Measurements from ENCODE around the gene ATRN.
A peak's percentile ranks its signal among the peaks of the same experiment; 100 is the strongest.

ATRN gene

GRCh38 chr20:3687655-3688054, 216.8 kb downstream of the ATRN start:
- Histone ChIP-seq H3K27me3 (ENCODE audit: insufficient read depth, low read length) (no peaks in the 10 kb centered on the region), H3K9me3 (ENCODE audit: insufficient read depth, low read depth, low read length) (no peaks in the 10 kb centered on the region), H2AFZ (ENCODE audit: insufficient read depth, low read length, poor library complexity) (no peak overlapping the region), H3K9ac (ENCODE audit: low read length) (no peak overlapping the region), H3K4me3 (ENCODE audit: low read depth, low read length) (no peak overlapping the region), H2AK5ac (ENCODE audit: low read length) (no peak overlapping the region), H4K91ac (ENCODE audit: low read depth, low read length) (no peak overlapping the region), H4K12ac (ENCODE audit: low read depth, low read length) (no peak overlapping the region), H3K23ac (ENCODE audit: low read length) (no peak overlapping the region), H3K79me2 (ENCODE audit: control insufficient read depth, insufficient read depth, low read length, poor library complexity) (no peaks in the 10 kb centered on the region), H3K36me3 (ENCODE audit: control insufficient read depth in 1 of 2, insufficient read depth in 2 of 2, low read length in 2 of 2) (no peaks in the 10 kb centered on the region), H3K4me1 (ENCODE audit: control insufficient read depth in 1 of 2, insufficient read depth in 2 of 2, low read length in 2 of 2) (no peaks in the 10 kb centered on the region), H2BK120ac (ENCODE audit: insufficient read depth, low read length, poor library complexity) (no peak overlapping the region), H3K18ac (ENCODE audit: low read length) (no peak overlapping the region), H3K27ac (ENCODE audit: low read depth, low read length) (no peak overlapping the region), H2BK5ac (ENCODE audit: low read depth, low read length, poor library complexity) (no peak overlapping the region), H4K8ac (ENCODE audit: low read depth, low read length) (no peak overlapping the region), H3K4me2 (ENCODE audit: low read length) (no peak overlapping the region), H2BK12ac (ENCODE audit: low read length) (no peak overlapping the region), H3K4ac (ENCODE audit: low read depth, low read length) (no peak overlapping the region), H3K14ac (ENCODE audit: low read length) (no peak overlapping the region), H3K79me1 (ENCODE audit: low read length) (no peaks in the 10 kb centered on the region)
- WGBS (ENCODE audit: extremely low coverage, insufficient coverage, insufficient read length) = no CpG with 5 or more reads among the region's 2 CpGs
- DNase-seq = peak in 1 of 2 donors; percentile 44

- Histone ChIP-seq H3K27ac (ENCODE audit: low read depth, low read length) (no peak overlapping the region), H4K8ac (ENCODE audit: low read depth, low read length) (no peak overlapping the region), H3K4me1 (ENCODE audit: control insufficient read depth in 1 of 2, insufficient read depth in 2 of 2, low read length in 2 of 2) (no peaks in the 10 kb centered on the region), H2BK120ac (ENCODE audit: insufficient read depth, low read length, poor library complexity) (no peak overlapping the region), H3K79me2 (ENCODE audit: control insufficient read depth, insufficient read depth, low read length, poor library complexity) (no peaks in the 10 kb centered on the region), H3K18ac (ENCODE audit: low read length) (no peak overlapping the region), H2AFZ (ENCODE audit: insufficient read depth, low read length, poor library complexity) (no peak overlapping the region), H2BK5ac (ENCODE audit: low read depth, low read length, poor library complexity) (no peak overlapping the region), H3K4ac (ENCODE audit: low read depth, low read length) (no peak overlapping the region), H3K9ac (ENCODE audit: low read length) (no peak overlapping the region), H3K79me1 (ENCODE audit: low read length) (no peaks in the 10 kb centered on the region), H2BK12ac (ENCODE audit: low read length) (no peak overlapping the region), H3K14ac (ENCODE audit: low read length) (no peak overlapping the region), H3K36me3 (ENCODE audit: control insufficient read depth in 1 of 2, insufficient read depth in 2 of 2, low read length in 2 of 2) (no peaks in the 10 kb centered on the region), H4K91ac (ENCODE audit: low read depth, low read length) (no peak overlapping the region), H2AK5ac (ENCODE audit: low read length) (no peak overlapping the region), H4K12ac (ENCODE audit: low read depth, low read length) (no peak overlapping the region), H3K23ac (ENCODE audit: low read length) (no peak overlapping the region), H3K9me3 (ENCODE audit: insufficient read depth, low read depth, low read length) (no peaks in the 10 kb centered on the region), H3K4me2 (ENCODE audit: low read length) (no peak overlapping the region), H3K27me3 (ENCODE audit: insufficient read depth, low read length) (no peaks in the 10 kb centered on the region), H3K4me3 (ENCODE audit: low read depth, low read length) (peak overlapping the region; percentile 42)
- no CpG with 5 or more reads among the region's 11 CpGs for WGBS (ENCODE audit: extremely low coverage, insufficient coverage, insufficient read length)
- DNase-seq = no peak
These were observed 219.2 kb downstream of the ATRN start for GRCh38 chr20:3689978-3690377.

GRCh38 chr20:3690413-3690812, 219.6 kb downstream of the ATRN start:
- whole genome bisulfite sequencing (ENCODE audit: extremely low coverage, insufficient coverage, insufficient read length) = no CpG with 5 or more reads among the region's 3 CpGs

GRCh38 chr20:3691306-3691705, 220.5 kb downstream of the ATRN start:
- H4K8ac ChIP-seq (ENCODE audit: low read depth, low read length) = no peak overlapping the region
- no peak overlapping the region for H3K23ac ChIP-seq (ENCODE audit: low read length)
- H3K9ac ChIP-seq (ENCODE audit: low read length) = no peak overlapping the region
- H3K27ac ChIP-seq (ENCODE audit: low read depth, low read length) = no peak overlapping the region
- no peak overlapping the region for H3K14ac ChIP-seq (ENCODE audit: low read length)
- no peak overlapping the region for H2BK12ac ChIP-seq (ENCODE audit: low read length)
- DNase-seq = no peak
- H3K4me3 ChIP-seq (ENCODE audit: low read depth, low read length) = no peak overlapping the region
- no peaks in the 10 kb centered on the region for H3K79me1 ChIP-seq (ENCODE audit: low read length)
- no peak overlapping the region for H4K91ac ChIP-seq (ENCODE audit: low read depth, low read length)
- H4K12ac ChIP-seq (ENCODE audit: low read depth, low read length) = no peak overlapping the region
- WGBS (ENCODE audit: extremely low coverage, insufficient coverage, insufficient read length) = no CpG with 5 or more reads among the region's 16 CpGs
- no peak overlapping the region for H3K18ac ChIP-seq (ENCODE audit: low read length)
- H2BK5ac ChIP-seq (ENCODE audit: low read depth, low read length, poor library complexity) = no peak overlapping the region
- no peaks in the 10 kb centered on the region for H3K9me3 ChIP-seq (ENCODE audit: insufficient read depth, low read depth, low read length)
- no peaks in the 10 kb centered on the region for H3K4me1 ChIP-seq (ENCODE audit: control insufficient read depth in 1 of 2, insufficient read depth in 2 of 2, low read length in 2 of 2)
- no peak overlapping the region for H3K4me2 ChIP-seq (ENCODE audit: low read length)
- H3K27me3 ChIP-seq (ENCODE audit: insufficient read depth, low read length) = no peaks in the 10 kb centered on the region
- no peak overlapping the region for H2BK120ac ChIP-seq (ENCODE audit: insufficient read depth, low read length, poor library complexity)
- H2AFZ ChIP-seq (ENCODE audit: insufficient read depth, low read length, poor library complexity) = no peak overlapping the region
- no peaks in the 10 kb centered on the region for H3K79me2 ChIP-seq (ENCODE audit: control insufficient read depth, insufficient read depth, low read length, poor library complexity)
- no peak overlapping the region for H2AK5ac ChIP-seq (ENCODE audit: low read length)
- H3K4ac ChIP-seq (ENCODE audit: low read depth, low read length) = no peak overlapping the region
- H3K36me3 ChIP-seq (ENCODE audit: control insufficient read depth in 1 of 2, insufficient read depth in 2 of 2, low read length in 2 of 2) = no peaks in the 10 kb centered on the region

More at GRCh38 chr20:3690413-3690812, 219.6 kb downstream of the ATRN start:
- no peaks in the 10 kb centered on the region for H3K4me1 ChIP-seq (ENCODE audit: control insufficient read depth in 1 of 2, insufficient read depth in 2 of 2, low read length in 2 of 2)
- no peak overlapping the region for H4K8ac ChIP-seq (ENCODE audit: low read depth, low read length)
- H2BK5ac ChIP-seq (ENCODE audit: low read depth, low read length, poor library complexity) = no peak overlapping the region
- no peak overlapping the region for H3K4ac ChIP-seq (ENCODE audit: low read depth, low read length)
- no peak overlapping the region for H3K14ac ChIP-seq (ENCODE audit: low read length)
- no peak overlapping the region for H2AFZ ChIP-seq (ENCODE audit: insufficient read depth, low read length, poor library complexity)
- no peak overlapping the region for H2BK120ac ChIP-seq (ENCODE audit: insufficient read depth, low read length, poor library complexity)
- H3K79me1 ChIP-seq (ENCODE audit: low read length) = no peaks in the 10 kb centered on the region
- no peak overlapping the region for H4K12ac ChIP-seq (ENCODE audit: low read depth, low read length)
- H3K27ac ChIP-seq (ENCODE audit: low read depth, low read length) = no peak overlapping the region
- no peak for DNase-seq
- H3K79me2 ChIP-seq (ENCODE audit: control insufficient read depth, insufficient read depth, low read length, poor library complexity) = no peaks in the 10 kb centered on the region
- H4K91ac ChIP-seq (ENCODE audit: low read depth, low read length) = no peak overlapping the region
- no peak overlapping the region for H2AK5ac ChIP-seq (ENCODE audit: low read length)
- no peaks in the 10 kb centered on the region for H3K27me3 ChIP-seq (ENCODE audit: insufficient read depth, low read length)
- H3K4me3 ChIP-seq (ENCODE audit: low read depth, low read length) = peak overlapping the region; percentile 18
- no peak overlapping the region for H3K18ac ChIP-seq (ENCODE audit: low read length)
- H3K4me2 ChIP-seq (ENCODE audit: low read length) = no peak overlapping the region
- H3K9me3 ChIP-seq (ENCODE audit: insufficient read depth, low read depth, low read length) = no peaks in the 10 kb centered on the region
- H3K9ac ChIP-seq (ENCODE audit: low read length) = no peak overlapping the region
- no peaks in the 10 kb centered on the region for H3K36me3 ChIP-seq (ENCODE audit: control insufficient read depth in 1 of 2, insufficient read depth in 2 of 2, low read length in 2 of 2)
- H2BK12ac ChIP-seq (ENCODE audit: low read length) = no peak overlapping the region
- H3K23ac ChIP-seq (ENCODE audit: low read length) = no peak overlapping the region
